ENCODE measurements around the gene STEAP4. TPM values are rescaled to one million over a fixed set of nuclear protein-coding genes. Genes with fewer than 3 reads are reported as not detected.

STEAP4 gene
- total and polyA plus RNA-seq, 9 of the 15 experiments (the other 6 are each of a cell fraction or from before 2014, with no cell fraction given), result 0.07 TPM; not detected in 8

- FAIRE-seq (no peak), DNase-seq (ENCODE audit: extremely low read depth in 1 of 4, low spot score in 3 of 4) (no peak), ATAC-seq (no peak)
- POLR2A ChIA-PET, result no interaction called here
- WGBS (ENCODE audit: insufficient coverage, low coverage, missing lambda C conversion rate), result 0% methylated on average over 2 of the region's 2 CpGs
- BruUV-seq (replicated peaks), result no TSS peak
- Histone ChIP-seq H3K27me3 (ENCODE audit: control insufficient read depth in 2 of 2, insufficient read depth in 2 of 2, low read length in 2 of 2) (peaks cover 2 to 15% of the 10 kb centered on the region in 2 experiments; a peak in 3 of 5 replicates), H2AFZ (ENCODE audit: low read depth, low read length) (no peak overlapping the region), H3K9me3 (replicated peaks; ENCODE audit: control insufficient read depth, insufficient read depth, low read depth, low read length) (no peaks in the 10 kb centered on the region), H3K9me1 (ENCODE audit: control insufficient read depth, insufficient read depth, low read length) (no peaks in the 10 kb centered on the region), H3K4me1 (replicated peaks in 1 of 2; ENCODE audit: control insufficient read depth in 2 of 2, insufficient read depth in 2 of 2, low read length in 2 of 2) (peaks cover 0 to 3% of the 10 kb centered on the region in 2 experiments; a peak in 1 of 5 replicates), H3K79me2 (ENCODE audit: control insufficient read depth, insufficient read depth, low read length) (no peaks in the 10 kb centered on the region), H3K4me3 (no peak overlapping the region), H3K4me2 (ENCODE audit: insufficient read depth, low read length) (no peak overlapping the region), H3K36me3 (ENCODE audit: control insufficient read depth, insufficient read depth, low read length) (no peaks in the 10 kb centered on the region), H4K20me1 (replicated peaks; ENCODE audit: control insufficient read depth, insufficient read depth, low read length) (no peaks in the 10 kb centered on the region), H3K9ac (ENCODE audit: insufficient read depth in 1 of 2, low read depth in 2 of 2, low read length in 2 of 2) (no peak overlapping the region), H3K27ac (ENCODE audit: extremely low read depth, low read depth, low read length) (no peak overlapping the region)
- TF ChIP-seq POLR2B (IDR thresholded peaks at IDR 0.05; ENCODE audit: low read depth, partially characterized antibody), result no peak
- no peak for TF ChIP-seq RAD51 (IDR thresholded peaks at IDR 0.05; ENCODE audit: borderline replicate concordance, low read depth)
- no peak for TF ChIP-seq SMAD2 (IDR thresholded peaks at IDR 0.05; ENCODE audit: low read depth, low read length)
- no peak for TF ChIP-seq ZBTB34 (CRISPR knock-in tag; IDR thresholded peaks at IDR 0.05)
- no peak for TF ChIP-seq EZH2 (IDR thresholded peaks at IDR 0.05; ENCODE audit: borderline replicate concordance, low read depth, low read length)
- no peak for TF ChIP-seq SRSF7 (optimal IDR thresholded peaks at IDR 0.05; ENCODE audit: low read depth, low read length)
- TF ChIP-seq HNRNPH1 (optimal IDR thresholded peaks at IDR 0.05; ENCODE audit: low read depth, low read length), result no peak
- TF ChIP-seq GTF2B (IDR thresholded peaks at IDR 0.05; ENCODE audit: extremely low read depth, insufficient read length), result no peak
- TF ChIP-seq MTA3 (IDR thresholded peaks at IDR 0.05; ENCODE audit: borderline replicate concordance), result no peak
- in situ Hi-C loops (cut with MboI) (no loop called here), intact Hi-C loops (cut with micrococcal nuclease) (no loop called here)
- CTCF ChIA-PET (ENCODE audit: low intra/inter-chr PET ratio), result no interaction called here
These were observed 3.1 kb upstream of the STEAP4 start for GRCh38 chr7:88309819-88310218.
